ENCODE data around the gene ANTXR1.

ANTXR1 gene

DNA sequence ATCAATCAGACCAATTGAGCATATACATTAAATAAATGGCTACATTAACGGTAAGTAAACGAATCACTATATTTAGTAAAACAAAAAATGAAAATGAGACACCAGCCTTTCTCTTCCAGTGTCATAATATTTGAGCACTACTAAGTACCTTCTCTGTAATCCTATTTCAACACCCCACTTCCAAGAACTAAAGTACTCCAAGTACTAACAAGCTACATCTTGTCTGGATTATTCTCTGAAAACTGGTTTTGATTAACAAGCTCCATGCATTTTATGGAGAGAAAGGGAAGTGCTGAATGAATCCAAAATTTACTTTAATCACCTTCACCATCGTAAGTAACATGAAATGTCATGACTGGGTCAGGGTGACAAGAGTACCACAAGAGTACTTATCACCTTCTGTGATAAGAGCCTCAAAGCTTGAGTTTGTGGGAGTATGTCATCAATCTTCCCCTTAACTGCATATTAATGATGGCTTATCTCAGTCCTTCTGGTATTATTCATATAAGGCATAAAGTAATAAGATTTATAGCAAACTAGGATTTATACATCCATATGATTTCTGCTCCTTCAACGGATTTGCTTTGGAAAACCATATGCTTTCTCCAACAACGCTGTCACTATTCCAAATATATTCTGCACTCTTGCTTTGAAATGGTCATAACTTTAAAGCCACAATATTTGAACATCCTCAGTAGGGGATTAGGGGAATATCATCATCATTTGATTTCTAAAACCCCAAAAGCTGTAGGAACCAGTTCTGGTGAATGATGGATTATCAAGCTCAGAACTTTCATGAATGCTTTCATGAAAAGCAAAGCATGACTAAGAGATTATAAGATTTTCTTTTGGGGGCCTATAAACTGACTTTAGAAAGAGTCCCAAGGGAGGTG is 127.0 kb downstream of the ANTXR1 start:
- no peaks in the 10 kb centered on the region for H3K79me2 ChIP-seq (ENCODE audit: insufficient read depth, low read length)
- DNase-seq (no peak), ATAC-seq (ENCODE audit: insufficient read depth, low read depth) (no peak)
- no peak overlapping the region for H3K9ac ChIP-seq (ENCODE audit: low read depth, low read length)
- TF ChIP-seq EZH2 (IDR thresholded peaks at IDR 0.05; ENCODE audit: borderline replicate concordance, low read depth, low read length, severe bottlenecking): no peak
- TF ChIP-seq, protein P1, sequence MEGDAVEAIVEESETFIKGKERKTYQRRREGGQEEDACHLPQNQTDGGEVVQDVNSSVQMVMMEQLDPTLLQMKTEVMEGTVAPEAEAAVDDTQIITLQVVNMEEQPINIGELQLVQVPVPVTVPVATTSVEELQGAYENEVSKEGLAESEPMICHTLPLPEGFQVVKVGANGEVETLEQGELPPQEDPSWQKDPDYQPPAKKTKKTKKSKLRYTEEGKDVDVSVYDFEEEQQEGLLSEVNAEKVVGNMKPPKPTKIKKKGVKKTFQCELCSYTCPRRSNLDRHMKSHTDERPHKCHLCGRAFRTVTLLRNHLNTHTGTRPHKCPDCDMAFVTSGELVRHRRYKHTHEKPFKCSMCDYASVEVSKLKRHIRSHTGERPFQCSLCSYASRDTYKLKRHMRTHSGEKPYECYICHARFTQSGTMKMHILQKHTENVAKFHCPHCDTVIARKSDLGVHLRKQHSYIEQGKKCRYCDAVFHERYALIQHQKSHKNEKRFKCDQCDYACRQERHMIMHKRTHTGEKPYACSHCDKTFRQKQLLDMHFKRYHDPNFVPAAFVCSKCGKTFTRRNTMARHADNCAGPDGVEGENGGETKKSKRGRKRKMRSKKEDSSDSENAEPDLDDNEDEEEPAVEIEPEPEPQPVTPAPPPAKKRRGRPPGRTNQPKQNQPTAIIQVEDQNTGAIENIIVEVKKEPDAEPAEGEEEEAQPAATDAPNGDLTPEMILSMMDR (IDR thresholded peaks at IDR 0.05; ENCODE audit: borderline replicate concordance, extremely low read depth, low read length, poor library complexity, severe bottlenecking): no peak
- H3K4me2 ChIP-seq (ENCODE audit: insufficient read depth, low read length): no peak overlapping the region
- no peak overlapping the region for H3K27ac ChIP-seq (ENCODE audit: low read length)
- no peaks in the 10 kb centered on the region for H3K27me3 ChIP-seq (ENCODE audit: insufficient read depth, low read length, poor library complexity)
- H3K4me3 ChIP-seq (ENCODE audit: low read depth in 1 of 2, low read length in 2 of 2): no peak overlapping the region
- no peaks in the 10 kb centered on the region for H3K4me1 ChIP-seq (ENCODE audit: insufficient read depth, low read length)
- no peak overlapping the region for H2AFZ ChIP-seq (ENCODE audit: low read depth, low read length)
- H3K36me3 ChIP-seq (ENCODE audit: insufficient read depth, low read length): peaks cover 4% of the 10 kb centered on the region; the same call in 1 of the 2 replicates
- no peaks in the 10 kb centered on the region for H3K9me3 ChIP-seq (ENCODE audit: insufficient read depth, low read length, severe bottlenecking)
- H4K20me1 ChIP-seq (ENCODE audit: insufficient read depth, low read length): no peaks in the 10 kb centered on the region

DNA sequence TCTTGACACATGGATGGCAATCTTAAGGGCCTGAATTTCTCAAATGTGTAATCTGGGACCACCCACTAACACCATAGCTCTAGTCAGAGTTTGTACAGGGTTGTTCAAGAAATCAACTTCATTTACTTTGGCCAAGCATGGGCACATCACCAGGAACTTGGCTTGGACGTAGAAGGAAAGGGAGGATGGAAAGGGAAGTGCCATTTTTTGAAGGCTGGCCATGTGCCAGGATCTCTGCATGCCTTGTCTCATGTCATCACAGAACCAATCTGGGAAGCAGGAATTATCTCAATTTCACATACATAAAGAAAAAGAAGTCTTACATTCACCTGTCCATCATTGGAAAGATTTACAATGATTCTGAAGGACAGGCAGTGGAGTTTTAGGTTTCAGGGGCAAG is 128.1 kb downstream of the ANTXR1 start:
- ATAC-seq (ENCODE audit: insufficient read depth, low read depth): no peak
- DNase-seq: no peak
- Histone ChIP-seq H3K27ac (ENCODE audit: low read length) (no peak overlapping the region), H3K36me3 (ENCODE audit: insufficient read depth, low read length) (peaks cover 4% of the 10 kb centered on the region; the same call in 1 of the 2 replicates), H3K9ac (ENCODE audit: low read depth, low read length) (no peak overlapping the region), H3K9me3 (ENCODE audit: insufficient read depth, low read length, severe bottlenecking) (no peaks in the 10 kb centered on the region), H4K20me1 (ENCODE audit: insufficient read depth, low read length) (no peaks in the 10 kb centered on the region), H2AFZ (ENCODE audit: low read depth, low read length) (no peak overlapping the region), H3K27me3 (ENCODE audit: insufficient read depth, low read length, poor library complexity) (no peaks in the 10 kb centered on the region), H3K4me2 (ENCODE audit: insufficient read depth, low read length) (no peak overlapping the region), H3K4me1 (ENCODE audit: insufficient read depth, low read length) (no peaks in the 10 kb centered on the region), H3K4me3 (ENCODE audit: low read depth in 1 of 2, low read length in 2 of 2) (no peak overlapping the region), H3K79me2 (ENCODE audit: insufficient read depth, low read length) (no peaks in the 10 kb centered on the region)
- TF ChIP-seq EZH2 (IDR thresholded peaks at IDR 0.05; ENCODE audit: borderline replicate concordance, low read depth, low read length, severe bottlenecking): no peak
- TF ChIP-seq, protein P1 (IDR thresholded peaks at IDR 0.05; ENCODE audit: borderline replicate concordance, extremely low read depth, low read length, poor library complexity, severe bottlenecking): no peak

DNA sequence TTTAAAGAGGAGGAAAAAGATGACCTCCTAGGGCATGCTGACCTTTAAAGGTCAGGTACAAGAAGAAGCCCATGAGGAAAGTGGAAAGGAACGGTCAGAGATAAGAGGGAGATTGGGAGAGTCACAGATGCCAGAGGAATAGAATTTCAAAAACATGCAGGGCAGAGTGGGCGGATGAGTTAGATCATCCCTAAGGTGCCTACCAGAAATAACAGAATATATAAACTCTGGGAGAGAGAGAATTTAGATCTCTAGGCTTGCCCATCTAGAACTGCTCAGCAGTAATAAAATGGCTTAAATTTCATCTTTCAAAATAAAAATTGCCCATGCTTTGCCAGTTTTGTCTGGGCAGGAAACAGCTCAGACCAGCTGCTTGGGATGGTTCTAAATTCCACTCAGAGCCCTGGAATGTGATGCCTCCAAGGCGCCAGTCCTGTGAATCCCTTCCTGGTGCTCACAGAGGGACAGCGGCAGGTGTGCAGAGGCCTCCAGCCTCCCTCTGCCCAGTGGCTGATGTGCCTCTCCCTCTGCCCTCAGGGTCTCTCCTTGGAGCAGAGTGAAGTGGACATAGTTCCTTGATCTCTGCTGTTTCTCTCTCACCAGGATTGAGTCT is 130.9 kb downstream of the ANTXR1 start:
- Histone ChIP-seq H3K4me2 (ENCODE audit: insufficient read depth, low read length) (no peak overlapping the region), H3K27ac (ENCODE audit: low read length) (no peak overlapping the region)

More for the DNA sequence above, 130.9 kb downstream of the ANTXR1 start:
- Histone ChIP-seq H3K9me3 (ENCODE audit: insufficient read depth, low read length, severe bottlenecking) (no peaks in the 10 kb centered on the region), H3K27me3 (ENCODE audit: insufficient read depth, low read length, poor library complexity) (no peaks in the 10 kb centered on the region), H2AFZ (ENCODE audit: low read depth, low read length) (no peak overlapping the region), H3K9ac (ENCODE audit: low read depth, low read length) (no peak overlapping the region), H4K20me1 (ENCODE audit: insufficient read depth, low read length) (no peaks in the 10 kb centered on the region), H3K4me1 (ENCODE audit: insufficient read depth, low read length) (no peaks in the 10 kb centered on the region), H3K79me2 (ENCODE audit: insufficient read depth, low read length) (no peaks in the 10 kb centered on the region), H3K4me3 (ENCODE audit: low read depth in 1 of 2, low read length in 2 of 2) (no peak overlapping the region), H3K36me3 (ENCODE audit: insufficient read depth, low read length) (peaks cover 4% of the 10 kb centered on the region; the same call in 1 of the 2 replicates)
- TF ChIP-seq, protein P1 (IDR thresholded peaks at IDR 0.05; ENCODE audit: borderline replicate concordance, extremely low read depth, low read length, poor library complexity, severe bottlenecking): no peak
- TF ChIP-seq EZH2 (IDR thresholded peaks at IDR 0.05; ENCODE audit: borderline replicate concordance, low read depth, low read length, severe bottlenecking): no peak
- DNase-seq (no peak), ATAC-seq (ENCODE audit: insufficient read depth, low read depth) (no peak)

Data from DND-41 (cell line).